ENCODE measurements around the gene TGFBR1.
"Not testable (repeated sequence)": the region's sequence is repeated elsewhere in the genome, so short reads cannot be mapped to it uniquely, and the experiment has no call there.

Gene TGFBR1

GRCh38 chr9:99189186-99189585 is 84.3 kb downstream of the TGFBR1 start:
- DNase-seq (ENCODE audit: low read depth in 2 of 2) = no peak

DNA sequence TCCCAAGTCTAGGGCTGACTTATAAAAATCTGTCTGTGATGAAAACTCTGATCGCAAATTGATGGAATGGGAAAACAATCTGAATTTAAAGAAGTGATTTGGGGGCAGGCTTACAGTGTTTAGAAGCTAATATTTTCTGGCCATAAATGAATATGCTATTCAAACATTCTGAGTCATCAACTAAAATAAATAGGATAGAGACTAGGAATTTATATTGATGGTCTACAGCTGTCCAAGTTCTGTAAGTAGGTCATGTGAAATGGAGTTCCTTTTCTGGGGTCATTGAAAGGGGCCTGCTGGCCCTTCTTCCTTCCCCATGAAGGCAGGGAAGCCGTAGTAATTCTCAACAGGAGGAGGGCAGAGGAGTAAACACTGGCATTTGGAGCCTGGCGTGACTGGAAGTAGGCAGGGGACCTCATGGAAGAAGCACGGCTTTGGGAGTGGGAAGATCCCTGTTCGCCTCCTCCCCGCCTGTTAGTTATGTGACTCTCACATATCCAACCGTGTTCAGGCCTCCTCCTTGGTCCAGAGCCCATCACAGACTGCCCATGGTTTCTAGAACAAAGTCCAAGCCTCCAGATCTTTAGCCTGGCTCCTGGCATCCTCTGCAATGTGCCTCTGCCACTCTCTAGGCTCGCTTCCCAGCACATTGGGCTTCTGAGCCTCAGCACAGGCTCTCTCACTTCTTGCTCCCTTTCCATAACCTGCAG is 85.1 kb downstream of the TGFBR1 start:
- no peak for DNase-seq (ENCODE audit: low read depth in 2 of 2)

DNA sequence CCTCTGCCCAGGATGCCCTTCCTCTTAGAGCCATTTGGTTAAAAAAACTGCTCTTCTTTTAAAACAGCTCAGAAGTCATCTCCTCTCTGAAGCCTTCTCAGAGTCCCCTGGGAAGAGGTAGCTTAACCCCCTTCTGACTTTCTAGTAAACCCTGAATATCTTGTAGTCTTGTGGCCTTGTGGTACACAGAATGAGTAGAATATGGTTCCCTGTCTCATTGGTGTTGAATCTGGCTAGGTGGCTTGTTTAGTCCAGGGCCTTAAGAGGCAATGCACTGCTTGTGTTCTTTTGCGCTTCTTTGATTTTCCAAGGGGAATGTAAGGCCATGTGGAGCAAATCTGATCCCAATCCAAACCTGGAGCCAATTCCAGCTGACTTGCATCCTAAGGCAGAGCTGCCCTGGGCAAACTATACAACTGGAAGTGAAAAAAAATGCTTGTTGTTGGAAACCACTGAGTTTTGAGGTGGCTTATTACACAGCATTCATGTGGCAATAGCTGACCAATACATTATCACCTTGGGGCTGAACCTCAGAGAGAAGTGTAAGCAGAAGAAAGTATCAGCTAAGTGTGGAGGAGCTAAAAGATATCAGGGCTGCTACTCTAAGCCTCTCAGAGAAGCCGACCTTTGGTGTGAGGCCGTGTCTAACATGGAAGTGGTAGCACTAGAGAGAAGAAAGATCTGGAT is 85.8 kb downstream of the TGFBR1 start:
- no peak for DNase-seq (ENCODE audit: low read depth in 2 of 2)

GRCh38 chr9:99192786-99193465 is 88.0 kb downstream of the TGFBR1 start:
- no peak for DNase-seq (ENCODE audit: low read depth in 2 of 2)

- no peak for DNase-seq (ENCODE audit: low read depth in 2 of 2)
Measured at GRCh38 chr9:99193466-99193821, 88.5 kb downstream of the TGFBR1 start.

DNA sequence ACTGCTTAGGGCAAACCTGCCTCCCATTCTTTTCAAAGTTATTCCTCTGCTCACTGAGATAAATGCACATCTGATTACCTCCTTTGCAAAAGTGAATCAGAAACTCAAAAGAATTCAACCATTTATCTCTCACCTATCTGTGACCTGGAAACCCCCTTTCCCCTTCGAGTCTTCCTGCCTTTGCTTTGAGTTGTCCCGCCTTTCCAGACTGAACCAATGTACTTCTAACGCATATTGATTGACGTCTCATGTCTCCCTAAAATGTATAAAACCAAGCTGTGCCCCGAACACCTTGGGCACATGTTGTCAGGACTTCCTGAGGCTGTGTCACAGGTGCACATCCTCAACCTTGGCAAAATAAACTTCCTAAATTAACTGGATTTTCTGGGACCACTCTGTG is 91.6 kb downstream of the TGFBR1 start:
- not testable (repeated sequence) for DNase-seq (ENCODE audit: low read depth in 2 of 2)

DNA sequence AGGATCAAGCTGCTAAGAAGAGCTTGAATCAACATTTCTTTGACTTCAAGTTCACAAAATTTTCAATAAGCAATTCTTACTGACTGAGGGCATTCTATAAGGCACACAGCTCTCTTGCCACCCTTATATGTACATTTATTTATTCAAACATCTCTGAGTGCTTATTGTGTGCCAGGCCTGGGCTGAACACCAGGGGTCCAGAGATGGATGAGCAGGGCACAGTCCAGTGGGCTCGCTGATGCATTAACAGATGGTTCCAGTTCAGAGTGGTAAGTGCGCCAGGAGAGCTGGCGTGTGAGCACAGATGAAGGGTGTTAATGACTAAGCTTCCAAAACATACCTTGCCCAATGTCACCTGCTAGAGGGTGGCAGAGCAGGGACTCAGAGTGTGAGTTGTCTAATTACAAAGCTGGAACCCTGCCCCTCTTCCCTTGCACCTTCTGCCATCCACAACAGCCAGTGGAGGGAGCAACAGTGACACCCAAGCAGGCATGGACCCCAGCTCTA is 92.3 kb downstream of the TGFBR1 start:
- DNase-seq (ENCODE audit: low read depth in 2 of 2) = no peak

GRCh38 chr9:99197987-99198386 is 93.1 kb downstream of the TGFBR1 start:
- DNase-seq (ENCODE audit: low read depth in 2 of 2) = no peak

DNA sequence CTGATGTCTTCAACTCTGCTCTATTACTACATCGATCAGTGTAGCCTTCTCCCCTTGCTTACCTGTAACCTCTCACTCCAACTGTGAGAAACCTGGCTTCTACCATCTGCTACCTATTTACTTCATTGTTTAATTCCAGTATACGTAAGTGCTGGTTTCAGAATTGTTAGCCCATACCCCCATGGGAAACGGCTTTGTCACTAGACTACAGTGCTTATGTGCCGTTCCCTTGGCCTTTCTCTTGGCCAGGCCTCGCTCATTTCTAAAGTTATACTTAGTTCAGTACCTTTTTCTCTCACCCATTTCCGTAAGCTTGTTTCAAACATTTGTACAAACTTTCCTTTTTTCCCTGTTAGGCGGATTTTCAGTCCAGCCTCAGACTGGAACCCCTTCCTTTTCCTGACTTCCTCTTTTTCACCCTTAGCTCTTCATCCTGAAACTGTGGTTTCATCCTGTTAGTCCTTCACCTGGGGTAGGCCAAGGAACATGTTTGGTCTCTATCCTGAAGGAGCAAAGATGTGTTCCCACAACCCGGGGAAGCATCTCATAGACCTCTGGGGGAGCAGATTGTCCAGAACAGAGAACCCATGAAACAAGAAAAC is 95.1 kb downstream of the TGFBR1 start:
- DNase-seq (ENCODE audit: low read depth in 2 of 2) = no peak

DNA sequence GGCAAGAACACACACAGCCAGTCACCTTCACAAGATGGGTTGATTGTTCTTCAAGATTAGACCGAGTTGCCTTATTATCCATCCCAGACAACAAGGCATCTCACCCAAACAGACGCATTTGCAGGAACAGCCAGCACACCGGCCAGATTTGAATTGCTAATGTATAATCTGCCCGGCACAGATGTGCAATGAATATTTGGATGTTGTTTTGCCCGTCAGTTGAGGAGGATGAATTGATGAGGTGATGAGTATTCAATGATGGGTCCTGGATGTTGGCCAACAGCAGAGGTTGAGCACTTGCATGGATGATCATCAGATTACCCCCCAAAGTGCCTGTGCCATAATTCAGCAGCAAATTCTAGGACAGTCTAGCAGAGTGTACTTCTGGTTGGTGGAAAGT is 96.7 kb downstream of the TGFBR1 start:
- DNase-seq (ENCODE audit: low read depth in 2 of 2) = no peak
